HG02798 (cell line): ENCODE measurements around the gene LHFPL4.
"Not testable (repeated sequence)": the region's sequence is repeated elsewhere in the genome, so short reads cannot be mapped to it uniquely, and the experiment has no call there.

ENCODE experiments used
- ATAC-seq: cut with Tn5 transposase; IDR thresholded peaks from one replicate; pipeline ENCODE4 v1.9.1; 2021; ENCODE audit warnings: mild to moderate bottlenecking; ENCODE audit not compliant: unreplicated experiment, poor library complexity

Gene LHFPL4

GRCh38 chr3:9553021-9553947, at the start of gene LHFPL4:
LHFPL4 (minus strand) TSS chr3:9553822; CDS start chr3:9552679, 1,143 bp downstream.
- ATAC-seq = no peak

GRCh38 chr3:9602620-9603019, 49.0 kb upstream of the LHFPL4 start:
- ATAC-seq = no peak

- ATAC-seq = not testable (repeated sequence)
Measured at GRCh38 chr3:9601006-9601581, 47.5 kb upstream of the LHFPL4 start.

- no peak for ATAC-seq
Measured at GRCh38 chr3:9600597-9600996, 47.0 kb upstream of the LHFPL4 start.

GRCh38 chr3:9598783-9599387, 45.3 kb upstream of the LHFPL4 start:
- ATAC-seq = no peak

GRCh38 chr3:9595877-9596276, 42.3 kb upstream of the LHFPL4 start:
- no peak for ATAC-seq

GRCh38 chr3:9591781-9592180, 38.2 kb upstream of the LHFPL4 start:
- not testable (repeated sequence) for ATAC-seq

- ATAC-seq = no peak
Measured at GRCh38 chr3:9590282-9590791, 36.7 kb upstream of the LHFPL4 start.

GRCh38 chr3:9583792-9584191, 30.2 kb upstream of the LHFPL4 start:
- no peak for ATAC-seq

GRCh38 chr3:9583371-9583770, 29.7 kb upstream of the LHFPL4 start:
- no peak for ATAC-seq

GRCh38 chr3:9582332-9582731, 28.7 kb upstream of the LHFPL4 start:
- ATAC-seq = no peak

- no peak for ATAC-seq
Measured at GRCh38 chr3:9581742-9582141, 28.1 kb upstream of the LHFPL4 start.

GRCh38 chr3:9569054-9569453, 15.4 kb upstream of the LHFPL4 start:
- no peak for ATAC-seq

GRCh38 chr3:9565316-9565715, 11.7 kb upstream of the LHFPL4 start:
- ATAC-seq = no peak

GRCh38 chr3:9563851-9564250, 10.2 kb upstream of the LHFPL4 start:
- no peak for ATAC-seq

- not testable (repeated sequence) for ATAC-seq
Measured at GRCh38 chr3:9560056-9560455, 6.4 kb upstream of the LHFPL4 start.

GRCh38 chr3:9553948-9554513, 409 bp upstream of the LHFPL4 start:
- no peak for ATAC-seq

GRCh38 chr3:9552252-9552999, 1.2 kb downstream of the LHFPL4 start:
- ATAC-seq = no peak

GRCh38 chr3:9550999-9551398, 2.6 kb downstream of the LHFPL4 start:
- ATAC-seq = no peak

GRCh38 chr3:9549600-9549999, 4.0 kb downstream of the LHFPL4 start:
- ATAC-seq = no peak
